Muscle layer of duodenum (tissue), 2 donors: ENCODE data around the gene NCKAP1.
"Not testable (repeated sequence)": the region's sequence is repeated elsewhere in the genome, so short reads cannot be mapped to it uniquely, and the experiment has no call there.

Source experiments
- H3K27ac ChIP-seq: one replicate; pipeline ENCODE4 v1.7.0; 2013; ENCODE audit warnings: mild to moderate bottlenecking, low read length
- H3K27me3 ChIP-seq: one replicate; pipeline ENCODE4 v1.7.0; 2013; ENCODE audit warnings: low read depth, mild to moderate bottlenecking, control low read depth, low read length
- H3K36me3 ChIP-seq, 2 donors: one replicate each; pipeline ENCODE4 v1.7.0; 2013; ENCODE audit warnings: low read length in 2 of 2, control low read depth in 1 of 2, mild to moderate bottlenecking in 1 of 2; ENCODE audit not compliant: insufficient read depth in 2 of 2, control insufficient read depth in 1 of 2
- H3K4me1 ChIP-seq, 2 donors: one replicate each; pipeline ENCODE4 v1.7.0; 2013; ENCODE audit warnings: low read length in 2 of 2, mild to moderate bottlenecking in 2 of 2, control low read depth in 1 of 2, moderate library complexity in 1 of 2; ENCODE audit not compliant: insufficient read depth in 2 of 2, control insufficient read depth in 1 of 2
- H3K4me3 ChIP-seq, 2 donors: one replicate each; pipeline ENCODE4 v1.7.0; 2013; ENCODE audit warnings: low read length in 2 of 2, low read depth in 1 of 2, mild to moderate bottlenecking in 1 of 2
- H3K9me3 ChIP-seq, 2 donors: one replicate each; pipeline ENCODE4 v1.7.0; 2013; ENCODE audit warnings: low read length in 2 of 2, control low read depth in 1 of 2, mild to moderate bottlenecking in 1 of 2; ENCODE audit not compliant: control insufficient read depth in 1 of 2
- donor health status: healthy.

NCKAP1 gene

GRCh38 chr2:183063083-183063482, 24.8 kb upstream of the NCKAP1 start:
- H3K27me3 ChIP-seq: no peaks in the 10 kb centered on the region
- H3K27ac ChIP-seq: no peak overlapping the region
- no peak overlapping the region for H3K4me3 ChIP-seq
- no peaks in the 10 kb centered on the region for H3K36me3 ChIP-seq
- no peaks in the 10 kb centered on the region for H3K9me3 ChIP-seq
- H3K4me1 ChIP-seq: no peaks in the 10 kb centered on the region

GRCh38 chr2:183060571-183061231, 22.4 kb upstream of the NCKAP1 start:
- Histone ChIP-seq H3K27ac (no peak overlapping the region), H3K27me3 (no peaks in the 10 kb centered on the region), H3K4me3 (no peak overlapping the region), H3K9me3 (no peaks in the 10 kb centered on the region), H3K4me1 (no peaks in the 10 kb centered on the region), H3K36me3 (no peaks in the 10 kb centered on the region)

- Histone ChIP-seq H3K27me3 (no peaks in the 10 kb centered on the region), H3K27ac (no peak overlapping the region), H3K4me1 (no peaks in the 10 kb centered on the region), H3K36me3 (no peaks in the 10 kb centered on the region), H3K9me3 (no peaks in the 10 kb centered on the region), H3K4me3 (no peak overlapping the region)
Observed at GRCh38 chr2:183059561-183059960, 21.3 kb upstream of the NCKAP1 start.

GRCh38 chr2:183057333-183057985, 19.2 kb upstream of the NCKAP1 start:
- H3K9me3 ChIP-seq: no peaks in the 10 kb centered on the region
- H3K36me3 ChIP-seq: no peaks in the 10 kb centered on the region
- H3K4me3 ChIP-seq: no peak overlapping the region
- H3K4me1 ChIP-seq: no peaks in the 10 kb centered on the region
- H3K27me3 ChIP-seq: no peaks in the 10 kb centered on the region
- H3K27ac ChIP-seq: peak overlapping the region; percentile 24

GRCh38 chr2:183049420-183049819, 11.2 kb upstream of the NCKAP1 start:
- Histone ChIP-seq H3K36me3 (no peaks in the 10 kb centered on the region), H3K9me3 (no peaks in the 10 kb centered on the region), H3K4me3 (no peak overlapping the region), H3K27ac (no peak overlapping the region), H3K27me3 (no peaks in the 10 kb centered on the region), H3K4me1 (no peaks in the 10 kb centered on the region)

GRCh38 chr2:183047486-183048125, 9.3 kb upstream of the NCKAP1 start:
- H3K27ac ChIP-seq, H3K4me3 ChIP-seq, H3K36me3 ChIP-seq, H3K27me3 ChIP-seq, H3K4me1 ChIP-seq, H3K9me3 ChIP-seq: not testable (repeated sequence)

GRCh38 chr2:183043580-183043979, 5.3 kb upstream of the NCKAP1 start:
- not testable (repeated sequence) for H3K9me3 ChIP-seq, H3K27ac ChIP-seq, H3K36me3 ChIP-seq, H3K4me3 ChIP-seq, H3K27me3 ChIP-seq, H3K4me1 ChIP-seq

- H3K4me1 ChIP-seq: peaks cover 8 to 9% of the 10 kb centered on the region in 2 donors
- H3K9me3 ChIP-seq: no peaks in the 10 kb centered on the region
- no peaks in the 10 kb centered on the region for H3K27me3 ChIP-seq
Observed at GRCh38 chr2:183040604-183041003, 2.3 kb upstream of the NCKAP1 start.

GRCh38 chr2:183037553-183038340, 510 bp downstream of the NCKAP1 start:
- Histone ChIP-seq H3K4me1 (peaks cover 15 to 34% of the 10 kb centered on the region in 2 donors), H3K27me3 (no peaks in the 10 kb centered on the region)

More at GRCh38 chr2:183040604-183041003, 2.3 kb upstream of the NCKAP1 start:
- Histone ChIP-seq H3K36me3 (peaks cover 0 to 14% of the 10 kb centered on the region in 2 donors), H3K27ac (no peak overlapping the region), H3K4me3 (no peak overlapping the region)

GRCh38 chr2:183037074-183037552, 1.1 kb downstream of the NCKAP1 start:
- Histone ChIP-seq H3K27me3 (no peaks in the 10 kb centered on the region), H3K27ac (peak overlapping the region; percentile 95), H3K4me3 (peak overlapping the region; percentile 80 to 82), H3K4me1 (peaks cover 15 to 37% of the 10 kb centered on the region in 2 donors), H3K9me3 (no peaks in the 10 kb centered on the region), H3K36me3 (peaks cover 0 to 14% of the 10 kb centered on the region in 2 donors)

More at GRCh38 chr2:183037553-183038340, 510 bp downstream of the NCKAP1 start:
- Histone ChIP-seq H3K4me3 (peak overlapping the region; percentile 80 to 82), H3K27ac (peak overlapping the region; percentile 95), H3K36me3 (peaks cover 0 to 14% of the 10 kb centered on the region in 2 donors), H3K9me3 (no peaks in the 10 kb centered on the region)
